Mesendoderm (in vitro differentiated cells): Measurements from ENCODE around the gene CSNK2A1.
A peak's percentile ranks its signal among the peaks of the same experiment; 100 is the strongest.
"Not testable (repeated sequence)": the region's sequence is repeated elsewhere in the genome, so short reads cannot be mapped to it uniquely, and the experiment has no call there.

Experiments used
- DNase-seq: peaks from one replicate; pipeline ENCODE4 v3.0.0; 2013
- H2AK5ac ChIP-seq: 2 replicates; pipeline ENCODE4 v1.6.1; 2013; ENCODE audit warnings: low read length, inconsistent platforms
- H2BK120ac ChIP-seq: 2 replicates; pipeline ENCODE4 v1.6.1; 2013; ENCODE audit warnings: low read depth, mild to moderate bottlenecking, low read length, moderate library complexity, mixed read lengths
- H2BK15ac ChIP-seq: replicated peaks from 2 replicates; pipeline ENCODE4 v1.6.1; 2013; ENCODE audit warnings: low read depth, mild to moderate bottlenecking, moderate library complexity
- H2BK5ac ChIP-seq: 2 replicates; pipeline ENCODE4 v1.6.1; 2013; ENCODE audit warnings: low read length, inconsistent platforms
- H3K18ac ChIP-seq: 2 replicates; pipeline ENCODE4 v1.6.1; 2013; ENCODE audit warnings: mild to moderate bottlenecking, low read length, mixed read lengths
- H3K23ac ChIP-seq: one replicate; pipeline ENCODE4 v1.6.1; 2013; ENCODE audit warnings: low read length
- H3K27ac ChIP-seq: 2 replicates; pipeline ENCODE4 v1.5.1; 2013; ENCODE audit warnings: low read depth, mild to moderate bottlenecking, inconsistent platforms, low read length, moderate library complexity
- H3K27me3 ChIP-seq: 2 replicates; pipeline ENCODE4 v1.6.1; 2013; ENCODE audit warnings: low read length, control low read depth, mild to moderate bottlenecking, inconsistent platforms; ENCODE audit not compliant: insufficient read depth, poor library complexity
- H3K36me3 ChIP-seq: 2 replicates; pipeline ENCODE4 v1.6.1; 2013; ENCODE audit warnings: low read length, inconsistent platforms; ENCODE audit not compliant: control insufficient read depth, insufficient read depth
- H3K4ac ChIP-seq: one replicate; pipeline ENCODE4 v1.6.1; 2013; ENCODE audit warnings: low read depth, mild to moderate bottlenecking, low read length, moderate library complexity
- H3K4me1 ChIP-seq: 2 replicates; pipeline ENCODE4 v1.6.1; 2013; ENCODE audit warnings: low read depth, low read length, inconsistent platforms; ENCODE audit not compliant: control insufficient read depth
- H3K4me2 ChIP-seq: 2 replicates; pipeline ENCODE4 v1.6.1; 2013; ENCODE audit warnings: low read length
- H3K4me3 ChIP-seq: 2 replicates; pipeline ENCODE4 v1.5.1; 2013; ENCODE audit warnings: mild to moderate bottlenecking, low read length
- H3K56ac ChIP-seq: one replicate; pipeline ENCODE4 v1.6.1; 2013; ENCODE audit warnings: low read length
- H3K79me1 ChIP-seq: 2 replicates; pipeline ENCODE4 v1.6.1; 2013; ENCODE audit warnings: low read length, inconsistent platforms
- H3K79me2 ChIP-seq: 2 replicates; pipeline ENCODE4 v1.6.1; 2013; ENCODE audit warnings: mild to moderate bottlenecking, low read length; ENCODE audit not compliant: control insufficient read depth, insufficient read depth
- H3K9ac ChIP-seq: 2 replicates; pipeline ENCODE4 v1.6.1; 2013; ENCODE audit warnings: low read length, inconsistent platforms
- H4K5ac ChIP-seq: one replicate; pipeline ENCODE4 v1.6.1; 2013; ENCODE audit warnings: low read length
- H4K8ac ChIP-seq: one replicate; pipeline ENCODE4 v1.6.1; 2013; ENCODE audit warnings: low read depth, mild to moderate bottlenecking, control low read depth, low read length, moderate library complexity
- WGBS: extraction: QIAGEN DNeasy Blood & Tissue Kit; methylation state at CpG from one replicate; pipeline ENCODE4 v1.1.7; 2013; ENCODE audit warnings: low lambda C conversion rate, missing lambda C conversion rate; ENCODE audit not compliant: insufficient coverage; ENCODE audit errors: extremely low coverage; 5-methylcytosine and 5-hydroxymethylcytosine counted together

The CSNK2A1 gene

GRCh38 chr20:480044-480443 is 63.5 kb downstream of the CSNK2A1 start:
- Histone ChIP-seq H3K4me3 (no peak overlapping the region), H3K4me2 (no peak overlapping the region), H3K56ac (no peak overlapping the region), H3K79me1 (no peaks in the 10 kb centered on the region), H2AK5ac (no peak overlapping the region), H3K79me2 (no peaks in the 10 kb centered on the region), H3K27ac (no peak overlapping the region), H2BK120ac (no peak overlapping the region), H2BK15ac (no peak overlapping the region), H3K23ac (no peak overlapping the region), H3K36me3 (peaks cover 9% of the 10 kb centered on the region), H4K5ac (no peak overlapping the region), H3K4ac (no peak overlapping the region), H3K4me1 (no peaks in the 10 kb centered on the region), H3K27me3 (no peaks in the 10 kb centered on the region), H4K8ac (no peak overlapping the region), H3K9ac (no peak overlapping the region), H2BK5ac (no peak overlapping the region), H3K18ac (no peak overlapping the region)
- no CpG with 5 or more reads among the region's 3 CpGs for WGBS
- DNase-seq: no peak

GRCh38 chr20:479487-479886 is 64.1 kb downstream of the CSNK2A1 start:
- no peaks in the 10 kb centered on the region for H3K79me1 ChIP-seq
- no peak overlapping the region for H4K8ac ChIP-seq
- no peak overlapping the region for H3K56ac ChIP-seq
- no peak overlapping the region for H3K27ac ChIP-seq
- H2BK120ac ChIP-seq: no peak overlapping the region
- no peak overlapping the region for H4K5ac ChIP-seq
- no peaks in the 10 kb centered on the region for H3K4me1 ChIP-seq
- peaks cover 9% of the 10 kb centered on the region for H3K36me3 ChIP-seq
- no peaks in the 10 kb centered on the region for H3K79me2 ChIP-seq
- WGBS: no CpG with 5 or more reads among the region's 2 CpGs
- H2BK5ac ChIP-seq: no peak overlapping the region
- no peak for DNase-seq
- H3K23ac ChIP-seq: no peak overlapping the region
- H3K4me2 ChIP-seq: no peak overlapping the region
- no peaks in the 10 kb centered on the region for H3K27me3 ChIP-seq
- H3K4me3 ChIP-seq: no peak overlapping the region
- no peak overlapping the region for H2BK15ac ChIP-seq
- H3K4ac ChIP-seq: no peak overlapping the region
- H3K18ac ChIP-seq: no peak overlapping the region
- H2AK5ac ChIP-seq: no peak overlapping the region
- no peak overlapping the region for H3K9ac ChIP-seq

GRCh38 chr20:478949-479429 is 64.6 kb downstream of the CSNK2A1 start:
- H3K36me3 ChIP-seq: peaks cover 9% of the 10 kb centered on the region

GRCh38 chr20:478010-478948 is 65.3 kb downstream of the CSNK2A1 start:
- no peak overlapping the region for H4K5ac ChIP-seq
- no peak overlapping the region for H4K8ac ChIP-seq
- no peaks in the 10 kb centered on the region for H3K79me1 ChIP-seq
- H3K4me2 ChIP-seq: no peak overlapping the region
- WGBS: no CpG with 5 or more reads among the region's 8 CpGs
- H2BK15ac ChIP-seq: no peak overlapping the region
- no peaks in the 10 kb centered on the region for H3K27me3 ChIP-seq
- peak; percentile 40 for DNase-seq
- no peak overlapping the region for H2BK120ac ChIP-seq
- no peak overlapping the region for H2BK5ac ChIP-seq
- H3K18ac ChIP-seq: no peak overlapping the region
- no peak overlapping the region for H3K9ac ChIP-seq
- no peak overlapping the region for H2AK5ac ChIP-seq
- no peak overlapping the region for H3K23ac ChIP-seq
- H3K4me3 ChIP-seq: no peak overlapping the region
- H3K4ac ChIP-seq: no peak overlapping the region
- H3K56ac ChIP-seq: no peak overlapping the region
- no peaks in the 10 kb centered on the region for H3K4me1 ChIP-seq
- H3K79me2 ChIP-seq: no peaks in the 10 kb centered on the region
- H3K27ac ChIP-seq: no peak overlapping the region
- H3K36me3 ChIP-seq: peaks cover 9% of the 10 kb centered on the region

More at GRCh38 chr20:478949-479429, 64.6 kb downstream of the CSNK2A1 start:
- Histone ChIP-seq H2BK5ac (no peak overlapping the region), H3K9ac (no peak overlapping the region), H4K8ac (no peak overlapping the region), H3K4me3 (no peak overlapping the region), H3K56ac (no peak overlapping the region), H3K27me3 (no peaks in the 10 kb centered on the region), H2BK120ac (no peak overlapping the region), H3K18ac (no peak overlapping the region), H3K4me1 (no peaks in the 10 kb centered on the region), H3K23ac (no peak overlapping the region), H3K4me2 (no peak overlapping the region), H3K4ac (no peak overlapping the region), H3K27ac (no peak overlapping the region), H3K79me2 (no peaks in the 10 kb centered on the region), H2AK5ac (no peak overlapping the region), H3K79me1 (no peaks in the 10 kb centered on the region), H4K5ac (no peak overlapping the region), H2BK15ac (no peak overlapping the region)
- DNase-seq: peak; percentile 62
- WGBS: no CpG with 5 or more reads among the region's 3 CpGs

DNA sequence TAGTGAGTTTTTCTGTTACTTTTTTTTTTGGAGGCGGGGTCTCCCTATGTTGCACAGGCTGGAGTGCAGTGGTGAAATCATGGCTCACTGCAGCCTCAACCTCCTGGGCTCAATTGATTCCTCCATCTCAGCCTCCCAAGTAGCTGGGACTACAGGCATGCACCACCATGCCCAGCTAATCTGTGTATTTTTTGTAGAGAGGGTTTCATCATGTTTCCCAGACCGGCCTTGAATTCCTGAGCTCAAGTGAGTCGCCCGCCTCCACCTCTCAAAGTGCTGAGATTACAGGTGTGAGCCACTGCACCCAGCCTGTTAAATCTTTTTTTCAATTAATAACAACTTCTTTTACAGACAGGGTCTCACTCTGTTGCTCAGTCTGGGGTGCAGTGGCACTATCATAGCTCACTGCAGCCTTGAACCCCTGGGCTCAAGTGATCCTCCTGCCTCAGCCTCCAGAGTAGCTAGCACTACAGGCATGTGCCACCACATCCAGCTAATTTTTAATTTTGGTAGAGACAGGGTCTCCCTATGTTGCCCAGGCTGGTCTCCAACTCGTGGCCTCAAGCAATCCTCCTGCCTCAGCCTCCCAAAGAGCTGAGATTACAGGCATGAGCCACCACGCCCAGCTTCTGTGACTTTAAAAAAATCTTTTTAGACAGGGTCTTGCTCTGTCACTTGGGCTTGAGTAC is 66.9 kb downstream of the CSNK2A1 start:
- WGBS: no CpG with 5 or more reads among the region's 6 CpGs
- not testable (repeated sequence) for H3K4ac ChIP-seq, H2BK5ac ChIP-seq, H3K56ac ChIP-seq, H3K18ac ChIP-seq, H4K8ac ChIP-seq, H3K27ac ChIP-seq, H2BK120ac ChIP-seq, H3K4me3 ChIP-seq, H3K27me3 ChIP-seq, H3K36me3 ChIP-seq, H3K79me2 ChIP-seq, H2BK15ac ChIP-seq, H3K4me2 ChIP-seq, H2AK5ac ChIP-seq, H3K23ac ChIP-seq, H3K4me1 ChIP-seq, H4K5ac ChIP-seq, H3K9ac ChIP-seq, DNase-seq, H3K79me1 ChIP-seq
